SK-N-SH treated with all-trans-retinoic acid at 6 μM for 48 hours (cell line): ENCODE results near the gene CDK11A.

Experiments
- ATAC-seq: fragments of 200-7000 bp; cut with Tn5 transposase; 3 replicates; pipeline ENCODE4 v1.9.1; 2020; ENCODE audit warnings: mild to moderate bottlenecking, moderate library complexity
- ARNTL ChIP-seq: fragments of 450-650 bp; formaldehyde crosslinking; IDR thresholded peaks from 2 replicates; pipeline ENCODE4 v1.5.0; 2020; ENCODE audit warnings: low read depth, mild to moderate bottlenecking, moderate library complexity, borderline replicate concordance
- CREB5 ChIP-seq: fragments of 250-450 bp; sonication (Bioruptor Pico); IDR thresholded peaks from 2 replicates; pipeline ENCODE4 v1.5.1; 2020; ENCODE audit warnings: low read depth, mild to moderate bottlenecking, moderate library complexity
- CSRNP3 ChIP-seq: fragments of 250-450 bp; sonication (Bioruptor Pico); IDR thresholded peaks from 2 replicates; pipeline ENCODE4 v1.5.1; 2021; ENCODE audit warnings: mild to moderate bottlenecking, moderate library complexity
- ESRRG ChIP-seq: fragments of 250-450 bp; sonication (Bioruptor Pico); IDR thresholded peaks from 2 replicates; pipeline ENCODE4 v1.6.1; 2021; ENCODE audit warnings: mild to moderate bottlenecking
- GLIS3 ChIP-seq: fragments of 250-450 bp; sonication (Bioruptor Pico); IDR thresholded peaks from 2 replicates; pipeline ENCODE4 v1.5.0; 2020; ENCODE audit warnings: mild to moderate bottlenecking, moderate library complexity
- PATZ1 ChIP-seq: fragments of 250-450 bp; sonication (Bioruptor Pico); IDR thresholded peaks from 2 replicates; pipeline ENCODE4 v1.8.0; 2020; ENCODE audit warnings: mild to moderate bottlenecking, moderate library complexity, borderline replicate concordance
- POU6F1 ChIP-seq: fragments of 250-450 bp; sonication (Bioruptor Pico); IDR thresholded peaks from 2 replicates; pipeline ENCODE4 v1.8.0; 2021; ENCODE audit warnings: low read depth, mild to moderate bottlenecking, moderate library complexity, borderline replicate concordance
- PPARA ChIP-seq: fragments of 250-450 bp; sonication (Bioruptor Pico); IDR thresholded peaks from 2 replicates; pipeline ENCODE4 v1.5.0; 2020; ENCODE audit warnings: mild to moderate bottlenecking, borderline replicate concordance
- RARB ChIP-seq: fragments of 250-450 bp; sonication (Bioruptor Pico); IDR thresholded peaks from 2 replicates; pipeline ENCODE4 v1.8.0; 2021; ENCODE audit warnings: mild to moderate bottlenecking, moderate library complexity
- SNAI2 ChIP-seq: fragments of 250-450 bp; sonication (Bioruptor Pico); IDR thresholded peaks from 2 replicates; pipeline ENCODE4 v1.5.0; 2020; ENCODE audit warnings: mild to moderate bottlenecking, moderate library complexity
- TCF4 ChIP-seq: fragments of 250-450 bp; sonication (Bioruptor Pico); IDR thresholded peaks from 2 replicates; pipeline ENCODE4 v1.8.0; 2021; ENCODE audit warnings: mild to moderate bottlenecking, moderate library complexity, borderline replicate concordance
- TSHZ2 ChIP-seq: fragments of 250-450 bp; sonication (Bioruptor Pico); IDR thresholded peaks from 2 replicates; pipeline ENCODE4 v1.5.0; 2020; ENCODE audit warnings: mild to moderate bottlenecking, moderate library complexity
- ZC3H10 ChIP-seq: fragments of 250-450 bp; sonication (Bioruptor Pico); IDR thresholded peaks from 2 replicates; pipeline ENCODE4 v1.5.1; 2021; ENCODE audit warnings: mild to moderate bottlenecking, moderate library complexity
- ZFP3 ChIP-seq: fragments of 250-450 bp; sonication (Bioruptor Pico); IDR thresholded peaks from 2 replicates; pipeline ENCODE4 v1.5.0; 2020; ENCODE audit warnings: mild to moderate bottlenecking, moderate library complexity
- ZFP30 ChIP-seq: fragments of 450-650 bp; formaldehyde crosslinking; IDR thresholded peaks from 2 replicates; pipeline ENCODE4 v1.5.0; 2022; ENCODE audit warnings: mild to moderate bottlenecking, moderate library complexity
- ZNF565 ChIP-seq: fragments of 450-650 bp; formaldehyde crosslinking; conservative IDR thresholded peaks from 2 replicates; pipeline ENCODE4 v1.5.0; 2020; ENCODE audit warnings: low read depth, mild to moderate bottlenecking, moderate library complexity
- ZNF8 ChIP-seq: fragments of 450-650 bp; formaldehyde crosslinking; IDR thresholded peaks from 2 replicates; pipeline ENCODE4 v1.5.0; 2020; ENCODE audit warnings: mild to moderate bottlenecking, moderate library complexity

The CDK11A gene

GRCh38 chr1:1684031-1684681 is 40.0 kb downstream of the CDK11A start (continued):
- TF ChIP-seq PATZ1 (CRISPR knock-in tag) (no peak), ZC3H10 (CRISPR knock-in tag) (no peak), PPARA (CRISPR knock-in tag) (no peak), TSHZ2 (no peak)

- ATAC-seq = no peak
- TF ChIP-seq CREB5 (CRISPR knock-in tag) (no peak), TCF4 (CRISPR knock-in tag) (no peak), ZFP30 (CRISPR knock-in tag) (no peak), GLIS3 (no peak), PPARA (CRISPR knock-in tag) (no peak)
- TF ChIP-seq, all 23 proteins: peak for 0
These were observed 40.9 kb downstream of the CDK11A start for GRCh38 chr1:1683104-1683905.

- TF ChIP-seq ZFP30 (CRISPR knock-in tag) (no peak), ZFP3 (CRISPR knock-in tag) (no peak), RARB (CRISPR knock-in tag) (no peak), GLIS3 (no peak), POU6F1 (CRISPR knock-in tag) (no peak), ESRRG (no peak), CSRNP3 (CRISPR knock-in tag) (no peak), ZNF8 (no peak)
- no peak for ATAC-seq
These were observed 43.3 kb downstream of the CDK11A start for GRCh38 chr1:1680912-1681273.

- ATAC-seq = no peak
- TF ChIP-seq ZFP30 (CRISPR knock-in tag) = no peak
- TF ChIP-seq CREB5 (CRISPR knock-in tag) = no peak
- no peak for TF ChIP-seq SNAI2
- TF ChIP-seq ZC3H10 (CRISPR knock-in tag) = no peak
- TF ChIP-seq GLIS3 = no peak
- TF ChIP-seq PATZ1 (CRISPR knock-in tag) = no peak
- TF ChIP-seq ESRRG = no peak
- TF ChIP-seq CSRNP3 (CRISPR knock-in tag) = no peak
- TF ChIP-seq ARNTL = no peak
- TF ChIP-seq RARB (CRISPR knock-in tag) = no peak
- TF ChIP-seq ZFP3 (CRISPR knock-in tag) = no peak
- TF ChIP-seq ZNF565 (CRISPR knock-in tag) = no peak
These were observed 43.9 kb downstream of the CDK11A start for GRCh38 chr1:1680031-1680911.
